ENCODE measurements around the gene SPOPL.

Gene SPOPL

GRCh38 chr2:138490673-138491494, 10.7 kb upstream of the SPOPL start:
- no peaks in the 10 kb centered on the region for H3K79me2 ChIP-seq (ENCODE audit: insufficient read depth, low read length)
- no peak overlapping the region for H2AFZ ChIP-seq (ENCODE audit: low read depth, low read length, severe bottlenecking)
- no peaks in the 10 kb centered on the region for H3K9me3 ChIP-seq (ENCODE audit: insufficient read depth, low read length)
- no peaks in the 10 kb centered on the region for H3K36me3 ChIP-seq (ENCODE audit: low read length)
- H3K27me3 ChIP-seq (ENCODE audit: low read length), result no peaks in the 10 kb centered on the region
- TF ChIP-seq EZH2phosphoT487 (conservative IDR thresholded peaks at IDR 0.05; ENCODE audit: low read length), result no peak
- TF ChIP-seq, protein P1, sequence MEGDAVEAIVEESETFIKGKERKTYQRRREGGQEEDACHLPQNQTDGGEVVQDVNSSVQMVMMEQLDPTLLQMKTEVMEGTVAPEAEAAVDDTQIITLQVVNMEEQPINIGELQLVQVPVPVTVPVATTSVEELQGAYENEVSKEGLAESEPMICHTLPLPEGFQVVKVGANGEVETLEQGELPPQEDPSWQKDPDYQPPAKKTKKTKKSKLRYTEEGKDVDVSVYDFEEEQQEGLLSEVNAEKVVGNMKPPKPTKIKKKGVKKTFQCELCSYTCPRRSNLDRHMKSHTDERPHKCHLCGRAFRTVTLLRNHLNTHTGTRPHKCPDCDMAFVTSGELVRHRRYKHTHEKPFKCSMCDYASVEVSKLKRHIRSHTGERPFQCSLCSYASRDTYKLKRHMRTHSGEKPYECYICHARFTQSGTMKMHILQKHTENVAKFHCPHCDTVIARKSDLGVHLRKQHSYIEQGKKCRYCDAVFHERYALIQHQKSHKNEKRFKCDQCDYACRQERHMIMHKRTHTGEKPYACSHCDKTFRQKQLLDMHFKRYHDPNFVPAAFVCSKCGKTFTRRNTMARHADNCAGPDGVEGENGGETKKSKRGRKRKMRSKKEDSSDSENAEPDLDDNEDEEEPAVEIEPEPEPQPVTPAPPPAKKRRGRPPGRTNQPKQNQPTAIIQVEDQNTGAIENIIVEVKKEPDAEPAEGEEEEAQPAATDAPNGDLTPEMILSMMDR (IDR thresholded peaks at IDR 0.05; ENCODE audit: insufficient read depth, low read length, poor library complexity, severe bottlenecking), result no peak
- H4K20me1 ChIP-seq (ENCODE audit: low read depth, low read length), result no peaks in the 10 kb centered on the region
- no peak overlapping the region for H3K4me3 ChIP-seq (ENCODE audit: insufficient read depth, low read length, poor library complexity, severe bottlenecking)
- H3K9ac ChIP-seq (ENCODE audit: low read length), result no peak overlapping the region
- H3K27ac ChIP-seq (ENCODE audit: low read depth, low read length), result no peak overlapping the region
- H3F3A ChIP-seq (ENCODE audit: insufficient read depth), result no peaks in the 10 kb centered on the region
- H3K9me2 ChIP-seq (replicated peaks; ENCODE audit: insufficient read depth, low read length), result no peaks in the 10 kb centered on the region
- H3K4me2 ChIP-seq (ENCODE audit: low read depth, low read length, poor library complexity, severe bottlenecking), result no peak overlapping the region

DNA sequence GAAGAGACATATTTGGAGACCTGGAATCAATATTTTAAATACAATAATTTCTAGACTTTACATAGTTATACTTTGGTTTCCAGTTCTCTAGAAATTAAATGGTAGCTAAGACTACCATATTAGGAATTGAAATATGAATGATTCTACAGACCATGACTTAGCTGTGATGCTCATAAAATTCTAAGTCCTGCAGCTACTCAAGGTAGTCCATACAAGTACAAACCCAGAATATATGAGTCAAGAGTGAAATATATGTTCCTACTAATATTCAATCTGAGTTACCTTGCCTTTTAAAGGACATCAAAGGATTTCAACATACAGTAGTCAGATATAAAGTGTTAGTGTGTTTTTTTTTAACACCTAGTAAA, 10.1 kb upstream of the SPOPL start:
- no peak overlapping the region for H3K4me3 ChIP-seq (ENCODE audit: insufficient read depth, low read length, poor library complexity, severe bottlenecking)
- no peaks in the 10 kb centered on the region for H3K36me3 ChIP-seq (ENCODE audit: low read length)
- H3K9me3 ChIP-seq (ENCODE audit: insufficient read depth, low read length), result no peaks in the 10 kb centered on the region
- H3K79me2 ChIP-seq (ENCODE audit: insufficient read depth, low read length), result no peaks in the 10 kb centered on the region
- H3K9ac ChIP-seq (ENCODE audit: low read length), result no peak overlapping the region
- no peaks in the 10 kb centered on the region for H3F3A ChIP-seq (ENCODE audit: insufficient read depth)
- H2AFZ ChIP-seq (ENCODE audit: low read depth, low read length, severe bottlenecking), result no peak overlapping the region
- H3K9me2 ChIP-seq (replicated peaks; ENCODE audit: insufficient read depth, low read length), result no peaks in the 10 kb centered on the region
- no peak overlapping the region for H3K4me2 ChIP-seq (ENCODE audit: low read depth, low read length, poor library complexity, severe bottlenecking)
- TF ChIP-seq, protein P1 (IDR thresholded peaks at IDR 0.05; ENCODE audit: insufficient read depth, low read length, poor library complexity, severe bottlenecking), result no peak
- TF ChIP-seq EZH2phosphoT487 (conservative IDR thresholded peaks at IDR 0.05; ENCODE audit: low read length), result no peak
- H4K20me1 ChIP-seq (ENCODE audit: low read depth, low read length), result no peaks in the 10 kb centered on the region
- H3K27me3 ChIP-seq (ENCODE audit: low read length), result no peaks in the 10 kb centered on the region
- H3K27ac ChIP-seq (ENCODE audit: low read depth, low read length), result no peak overlapping the region

DNA sequence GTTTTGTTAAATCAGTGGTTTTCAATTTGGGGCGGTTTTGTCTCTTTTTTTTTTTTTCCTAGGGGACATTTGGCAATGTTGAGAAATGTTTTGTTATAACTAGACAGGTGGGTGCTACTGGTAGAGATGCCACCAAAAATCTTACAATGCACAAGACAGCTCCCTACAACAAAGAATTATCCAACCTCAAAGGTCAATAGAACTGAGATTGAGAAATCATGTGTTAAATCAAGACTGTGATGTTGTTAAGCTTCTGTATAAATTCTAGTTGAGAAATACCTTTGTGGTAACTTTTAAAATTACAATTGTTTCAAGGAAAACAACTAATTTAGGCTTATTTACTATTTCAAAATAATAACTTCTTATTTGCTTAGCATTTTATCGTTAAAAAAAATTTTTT, 9.4 kb upstream of the SPOPL start:
- Histone ChIP-seq H3K4me2 (ENCODE audit: low read depth, low read length, poor library complexity, severe bottlenecking) (no peak overlapping the region), H3K9me2 (replicated peaks; ENCODE audit: insufficient read depth, low read length) (no peaks in the 10 kb centered on the region), H3F3A (ENCODE audit: insufficient read depth) (no peaks in the 10 kb centered on the region), H3K4me3 (ENCODE audit: insufficient read depth, low read length, poor library complexity, severe bottlenecking) (no peak overlapping the region), H3K79me2 (ENCODE audit: insufficient read depth, low read length) (no peaks in the 10 kb centered on the region), H3K9me3 (ENCODE audit: insufficient read depth, low read length) (no peaks in the 10 kb centered on the region), H3K27me3 (ENCODE audit: low read length) (no peaks in the 10 kb centered on the region), H3K9ac (ENCODE audit: low read length) (no peak overlapping the region), H3K36me3 (ENCODE audit: low read length) (no peaks in the 10 kb centered on the region), H4K20me1 (ENCODE audit: low read depth, low read length) (no peaks in the 10 kb centered on the region), H3K27ac (ENCODE audit: low read depth, low read length) (no peak overlapping the region), H2AFZ (ENCODE audit: low read depth, low read length, severe bottlenecking) (no peak overlapping the region)
- TF ChIP-seq, protein P1 (IDR thresholded peaks at IDR 0.05; ENCODE audit: insufficient read depth, low read length, poor library complexity, severe bottlenecking), result no peak
- TF ChIP-seq EZH2phosphoT487 (conservative IDR thresholded peaks at IDR 0.05; ENCODE audit: low read length), result no peak
